Uterus (tissue), 2 donors: ENCODE results near the gene DBP.

Experiments
- POLR2A ChIP-seq, 2 donors: fragments of 450-650 bp; IDR thresholded peaks; one replicate each; pipeline ENCODE4 v1.6.1; 2016; ENCODE audit warnings: antibody characterized with exemption in 2 of 2, mild to moderate bottlenecking in 1 of 2, moderate library complexity in 1 of 2
- TF ChIP-seq, protein P1 (sequence below), 4 experiments: fragments of 200-600 bp in 2 of 4; fragments of 450-650 bp in 2 of 4; sonication (generic) in 2 of 4; IDR thresholded peaks; one replicate each; pipeline ENCODE4 v1.5.1; 2016 to 2019; ENCODE audit warnings: antibody characterized with exemption in 4 of 4, mild to moderate bottlenecking in 2 of 4, moderate library complexity in 1 of 4

DNA sequence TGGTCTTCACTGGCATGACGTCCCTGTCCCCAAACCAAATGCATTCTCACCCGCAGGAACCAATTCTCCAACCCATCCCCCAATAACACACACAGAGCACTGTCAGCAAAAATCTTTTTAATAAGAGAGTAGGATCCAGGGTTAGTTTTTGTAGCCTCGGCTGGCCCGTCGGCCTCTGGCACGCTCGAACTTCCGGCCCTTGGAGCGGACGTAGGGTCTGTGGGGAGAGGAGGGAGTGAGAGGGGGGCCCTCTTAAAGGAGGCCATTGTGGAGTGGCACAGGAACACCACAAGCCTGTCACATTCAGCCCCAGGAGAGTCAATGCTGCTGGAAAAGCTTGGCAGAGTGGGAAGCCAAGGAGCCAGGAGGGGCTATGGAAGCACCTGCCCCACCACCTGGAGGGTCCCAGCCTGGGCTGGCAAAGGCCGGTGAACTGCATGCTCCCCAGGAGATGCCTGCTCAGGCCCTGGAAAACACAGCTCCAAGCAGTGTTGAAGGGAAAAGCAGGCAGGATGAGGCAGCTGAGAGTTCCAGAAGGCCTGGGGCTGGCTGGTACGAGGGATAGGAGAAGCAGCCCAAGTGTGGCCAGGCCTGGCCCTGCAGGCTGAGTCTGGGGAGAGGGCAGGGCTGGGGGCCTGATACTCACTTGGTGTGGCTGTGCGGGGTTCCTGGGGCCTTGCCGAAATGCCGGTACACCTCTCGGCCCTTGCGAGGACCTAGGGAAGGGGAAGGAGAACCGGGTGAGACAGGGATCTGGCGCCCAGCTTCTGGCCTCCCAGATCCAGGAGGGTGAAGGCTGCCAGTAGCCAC, 21.7 kb downstream of the DBP start:
- TF ChIP-seq, protein P1, sequence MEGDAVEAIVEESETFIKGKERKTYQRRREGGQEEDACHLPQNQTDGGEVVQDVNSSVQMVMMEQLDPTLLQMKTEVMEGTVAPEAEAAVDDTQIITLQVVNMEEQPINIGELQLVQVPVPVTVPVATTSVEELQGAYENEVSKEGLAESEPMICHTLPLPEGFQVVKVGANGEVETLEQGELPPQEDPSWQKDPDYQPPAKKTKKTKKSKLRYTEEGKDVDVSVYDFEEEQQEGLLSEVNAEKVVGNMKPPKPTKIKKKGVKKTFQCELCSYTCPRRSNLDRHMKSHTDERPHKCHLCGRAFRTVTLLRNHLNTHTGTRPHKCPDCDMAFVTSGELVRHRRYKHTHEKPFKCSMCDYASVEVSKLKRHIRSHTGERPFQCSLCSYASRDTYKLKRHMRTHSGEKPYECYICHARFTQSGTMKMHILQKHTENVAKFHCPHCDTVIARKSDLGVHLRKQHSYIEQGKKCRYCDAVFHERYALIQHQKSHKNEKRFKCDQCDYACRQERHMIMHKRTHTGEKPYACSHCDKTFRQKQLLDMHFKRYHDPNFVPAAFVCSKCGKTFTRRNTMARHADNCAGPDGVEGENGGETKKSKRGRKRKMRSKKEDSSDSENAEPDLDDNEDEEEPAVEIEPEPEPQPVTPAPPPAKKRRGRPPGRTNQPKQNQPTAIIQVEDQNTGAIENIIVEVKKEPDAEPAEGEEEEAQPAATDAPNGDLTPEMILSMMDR (IDR thresholded peaks at IDR 0.05) = no peak
- no peak for TF ChIP-seq POLR2A (IDR thresholded peaks at IDR 0.05)
